ENCODE data around the gene LILRA2.

DNA sequence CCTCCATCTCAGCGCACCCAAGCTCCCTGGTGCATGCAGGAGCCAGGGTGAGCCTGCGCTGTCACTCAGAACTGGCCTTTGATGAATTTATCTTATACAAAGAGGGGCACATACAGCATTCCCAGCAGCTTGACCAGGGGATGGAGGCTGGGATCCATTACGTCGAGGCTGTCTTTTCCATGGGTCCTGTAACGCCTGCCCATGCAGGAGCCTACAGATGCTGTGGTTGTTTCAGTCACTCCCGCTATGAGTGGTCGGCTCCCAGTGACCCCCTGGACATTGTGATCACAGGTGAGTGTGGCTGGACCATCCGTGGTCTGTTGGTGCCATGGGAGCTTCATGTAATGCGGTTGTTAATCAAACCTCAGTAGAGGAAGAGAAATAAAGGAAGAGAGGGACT, 38.0 kb upstream of the LILRA2 start:
- TF ChIP-seq, protein P1, sequence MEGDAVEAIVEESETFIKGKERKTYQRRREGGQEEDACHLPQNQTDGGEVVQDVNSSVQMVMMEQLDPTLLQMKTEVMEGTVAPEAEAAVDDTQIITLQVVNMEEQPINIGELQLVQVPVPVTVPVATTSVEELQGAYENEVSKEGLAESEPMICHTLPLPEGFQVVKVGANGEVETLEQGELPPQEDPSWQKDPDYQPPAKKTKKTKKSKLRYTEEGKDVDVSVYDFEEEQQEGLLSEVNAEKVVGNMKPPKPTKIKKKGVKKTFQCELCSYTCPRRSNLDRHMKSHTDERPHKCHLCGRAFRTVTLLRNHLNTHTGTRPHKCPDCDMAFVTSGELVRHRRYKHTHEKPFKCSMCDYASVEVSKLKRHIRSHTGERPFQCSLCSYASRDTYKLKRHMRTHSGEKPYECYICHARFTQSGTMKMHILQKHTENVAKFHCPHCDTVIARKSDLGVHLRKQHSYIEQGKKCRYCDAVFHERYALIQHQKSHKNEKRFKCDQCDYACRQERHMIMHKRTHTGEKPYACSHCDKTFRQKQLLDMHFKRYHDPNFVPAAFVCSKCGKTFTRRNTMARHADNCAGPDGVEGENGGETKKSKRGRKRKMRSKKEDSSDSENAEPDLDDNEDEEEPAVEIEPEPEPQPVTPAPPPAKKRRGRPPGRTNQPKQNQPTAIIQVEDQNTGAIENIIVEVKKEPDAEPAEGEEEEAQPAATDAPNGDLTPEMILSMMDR (IDR thresholded peaks at IDR 0.05), result no peak
- TF ChIP-seq POLR2A (IDR thresholded peaks at IDR 0.05) (no peak), POLR2AphosphoS5 (IDR thresholded peaks at IDR 0.05) (no peak)

Measured in breast epithelium (tissue), 3 donors.